NOMO-1 treated with DMSO at 0.1 percent for 48 hours (cell line): Measurements from ENCODE around the gene DSG2.
"Not testable (repeated sequence)": the region's sequence is repeated elsewhere in the genome, so short reads cannot be mapped to it uniquely, and the experiment has no call there.

ENCODE experiments used
- DNase-seq: peaks from one replicate; lab custom pipeline; 2025; ENCODE audit not compliant: unreplicated experiment; lab: John Stamatoyannopoulos, UW

DSG2 gene

GRCh38 chr18:31498574-31499524 lies 872 bp downstream of the DSG2 start:
- no peak for DNase-seq

- peak; percentile 70 for DNase-seq
Observed at GRCh38 chr18:31500051-31500688, 2.2 kb downstream of the DSG2 start.

- no peak for DNase-seq
Observed at GRCh38 chr18:31503011-31503410, 5.0 kb downstream of the DSG2 start.

GRCh38 chr18:31504455-31505147 lies 6.6 kb downstream of the DSG2 start:
- DNase-seq, result no peak

- no peak for DNase-seq
Observed at GRCh38 chr18:31505156-31505555, 7.2 kb downstream of the DSG2 start.

GRCh38 chr18:31506024-31506742 lies 8.2 kb downstream of the DSG2 start:
- no peak for DNase-seq

- not testable (repeated sequence) for DNase-seq
Observed at GRCh38 chr18:31507124-31507523, 9.1 kb downstream of the DSG2 start.

- DNase-seq, result no peak
Observed at GRCh38 chr18:31508781-31509180, 10.8 kb downstream of the DSG2 start.

- no peak for DNase-seq
Observed at GRCh38 chr18:31509571-31509970, 11.6 kb downstream of the DSG2 start.

GRCh38 chr18:31510319-31510718 lies 12.3 kb downstream of the DSG2 start:
- DNase-seq, result no peak

- DNase-seq, result no peak
Observed at GRCh38 chr18:31511098-31511497, 13.1 kb downstream of the DSG2 start.

- DNase-seq, result no peak
Observed at GRCh38 chr18:31512203-31512764, 14.3 kb downstream of the DSG2 start.

GRCh38 chr18:31513189-31513935 lies 15.4 kb downstream of the DSG2 start:
- no peak for DNase-seq

- DNase-seq, result no peak
Observed at GRCh38 chr18:31516437-31516836, 18.5 kb downstream of the DSG2 start.

- DNase-seq, result no peak
Observed at GRCh38 chr18:31526374-31526773, 28.4 kb downstream of the DSG2 start.

- no peak for DNase-seq
Observed at GRCh38 chr18:31533236-31533635, 35.3 kb downstream of the DSG2 start.

GRCh38 chr18:31538837-31539236 lies 40.9 kb downstream of the DSG2 start:
- no peak for DNase-seq

GRCh38 chr18:31546476-31546875 lies 48.5 kb downstream of the DSG2 start:
- DNase-seq, result no peak

GRCh38 chr18:31548853-31549252 lies 50.9 kb downstream of the DSG2 start:
- DNase-seq, result no peak

GRCh38 chr18:31549416-31549815 lies 51.4 kb downstream of the DSG2 start:
- no peak for DNase-seq
